Heart left ventricle (tissue), 16 donors: ENCODE data around the gene ZNF157. TPM values are rescaled to one million over a fixed set of nuclear protein-coding genes. Genes with fewer than 3 reads are reported as not detected.

Experiments used
- ATAC-seq, 4 donors: fragments of 200-7000 bp; cut with Tn5 transposase; one replicate each; pipeline ENCODE4 v1.9.1; 2020 to 2022; ENCODE audit warnings: moderate library complexity in 4 of 4, mild to moderate bottlenecking in 3 of 4, moderate number of reproducible peaks in 1 of 4
- DNase-seq, 5 donors: peaks; one replicate each; pipeline ENCODE4 v3.0.0-alpha.2; 2020
- H3K27ac ChIP-seq, 12 donors: fragments of 200-600 bp; sonication (generic) in 4 of 12; one replicate each; pipeline versions ENCODE4 v1.5.0 to v1.8.0; 2016 to 2022; ENCODE audit warnings: mild to moderate bottlenecking in 2 of 12
- H3K27me3 ChIP-seq, 9 donors: fragments of 200-600 bp; sonication (generic) in 2 of 9; one replicate each; pipeline versions ENCODE4 v1.5.1 to v1.8.0; 2016 to 2022; ENCODE audit warnings: mild to moderate bottlenecking in 3 of 9
- H3K36me3 ChIP-seq, 9 donors: fragments of 200-600 bp; sonication (generic) in 2 of 9; one replicate each; pipeline versions ENCODE4 v1.5.0 to v1.8.0; 2018 to 2022; ENCODE audit warnings: mild to moderate bottlenecking in 2 of 9
- H3K4me1 ChIP-seq, 12 donors: fragments of 200-600 bp; sonication (generic) in 4 of 12; one replicate each; pipeline versions ENCODE4 v1.5.0 to v1.8.0; 2016 to 2022; ENCODE audit warnings: mild to moderate bottlenecking in 3 of 12
- H3K4me3 ChIP-seq, 12 donors: fragments of 200-600 bp; sonication (generic) in 4 of 12; one replicate each; pipeline versions ENCODE4 v1.5.0 to v1.8.0; 2017 to 2022; ENCODE audit warnings: mild to moderate bottlenecking in 9 of 12, moderate library complexity in 4 of 12
- H3K9me3 ChIP-seq, 12 donors: fragments of 200-600 bp; sonication (generic) in 4 of 12; one replicate each; pipeline versions ENCODE4 v1.5.0 to v1.8.0; 2016 to 2022; ENCODE audit warnings: mild to moderate bottlenecking in 1 of 12
- CTCF ChIP-seq, 12 donors: fragments of 200-600 bp; sonication (generic) in 4 of 12; IDR thresholded peaks; one replicate each; pipeline versions ENCODE4 v1.5.0 to v1.8.0; 2018 to 2022; ENCODE audit warnings: antibody characterized with exemption in 12 of 12, mild to moderate bottlenecking in 5 of 12
- POLR2A ChIP-seq, 2 donors: fragments of 450-650 bp; IDR thresholded peaks; one replicate each; pipeline ENCODE4 v1.6.1; 2017; ENCODE audit warnings: antibody characterized with exemption in 2 of 2, mild to moderate bottlenecking in 2 of 2, moderate library complexity in 2 of 2
- WGBS, 4 donors: extraction: QIAGEN DNeasy Blood & Tissue Kit in 2 of 4; methylation state at CpG; one replicate each; pipeline versions ENCODE4 v1.1.5 to v1.1.7; 2013 to 2018; 5-methylcytosine and 5-hydroxymethylcytosine counted together
- intact Hi-C, 10 donors: fragments of 100-400 bp; cut with DNase I; formaldehyde crosslinking; loops; one replicate each; pipeline versions ENCODE4 v1.11.1 to v1.14.2; 2022
- polyA plus RNA-seq, 2 donors: library from polyadenylated mRNA; stranded (reverse); fragments of 200-250 nt; gene quantifications; one replicate each; pipeline ENCODE4 v1.2.3, GENCODE V29; 2013
- total RNA-seq, 9 donors: library from RNA; depleted of rRNA in 2 of 9; stranded (reverse); fragments of >200 nt in 2 of 9; fragmentation: NEBNext Ultra II Directional in 3 of 9; extraction: Animal tissue kit (Norgen Biotek cat#: 25700) in 3 of 9; gene quantifications; one replicate each; pipeline versions ENCODE4 v1.1.0 to v1.2.4, GENCODE V29; 2016 to 2023
- donor health status: ischemic (EF 13 %, LVEDD 7.1; RV severe dilation, severe dysfunction).
- donor health status: healthy with polysubstance abuse.
- donor health status: DM: no; HTN: yes; CAD: no.
- donor health status: DM: no; HTN: no; CAD: no.
- donor health status: ischemic (EF 25% LVEDD 6.9; RV normal size, moderate dysfunction).
- donor health status: ischemic (EF 25% LVEDD 5.7; RV mildly dilated, moderate dysfunction).
- donor health status: healthy.
- donor health status: DM: yes; HTN: yes; CAD: no.
- donor health status: ischemic (EF 35%, LVEDD 5.7; RV mildly dilated, moderate dysfunction).
- donor health status: nonischemic (EF 11% LVEDD 7.7; RV severe dilation, severe dysfunction).
- donor health status: DM: yes; HTN: yes; CAD: no.
- donor health status: PGD.
- donor health status: ischemic (EF 29% LVEDD 5.4; RV normal size, mild dysfunction).
- donor health status: nonischemic (EF 23%, LVEDD 6.1; RV moderate dilation, normal function).

The ZNF157 gene
- total and polyA plus RNA-seq, 11 donors: 0.06 to 0.25 (median 0.16) TPM; not detected in 8

GRCh38 chrX:47446431-47446830 lies 76.1 kb downstream of the ZNF157 start:
- H3K4me3 ChIP-seq: no peak overlapping the region
- intact Hi-C loops: no loop called here
- WGBS, 4 donors: 84 to 96% (median 91%) methylated on average over 2 of the region's 2 CpGs

GRCh38 chrX:47446971-47447370 lies 76.6 kb downstream of the ZNF157 start:
- no peak for ATAC-seq
- Histone ChIP-seq H3K27ac (no peak overlapping the region), H3K4me3 (no peak overlapping the region), H3K9me3 (peaks cover 0 to 67% (median 9%) of the 10 kb centered on the region in 12 donors), H3K36me3 (peaks cover 0 to 52% (median 21%) of the 10 kb centered on the region in 9 donors), H3K27me3 (no peaks in the 10 kb centered on the region), H3K4me1 (no peaks in the 10 kb centered on the region)
- no peak for DNase-seq
- WGBS, 4 donors: 72 to 100% (median 90%) methylated on average over 2 of the region's 2 CpGs
- TF ChIP-seq POLR2A (IDR thresholded peaks at IDR 0.05) (no peak), CTCF (IDR thresholded peaks at IDR 0.05) (no peak)
- intact Hi-C loops: no loop called here

More at GRCh38 chrX:47446431-47446830, 76.1 kb downstream of the ZNF157 start:
- Histone ChIP-seq H3K9me3 (peaks cover 0 to 67% (median 9%) of the 10 kb centered on the region in 12 donors), H3K4me1 (no peaks in the 10 kb centered on the region), H3K27me3 (no peaks in the 10 kb centered on the region), H3K27ac (no peak overlapping the region), H3K36me3 (peaks cover 0 to 48% (median 21%) of the 10 kb centered on the region in 9 donors)
- no peak for DNase-seq
- no peak for ATAC-seq
- TF ChIP-seq POLR2A (IDR thresholded peaks at IDR 0.05) (no peak), CTCF (IDR thresholded peaks at IDR 0.05) (no peak)

GRCh38 chrX:47447607-47448006 lies 77.2 kb downstream of the ZNF157 start:
- no peak for DNase-seq
- no peak for ATAC-seq
- Histone ChIP-seq H3K4me3 (no peak overlapping the region), H3K4me1 (no peaks in the 10 kb centered on the region), H3K27me3 (no peaks in the 10 kb centered on the region), H3K9me3 (peaks cover 0 to 63% (median 9%) of the 10 kb centered on the region in 12 donors), H3K27ac (no peak overlapping the region), H3K36me3 (peaks cover 0 to 59% (median 25%) of the 10 kb centered on the region in 9 donors)
- TF ChIP-seq POLR2A (IDR thresholded peaks at IDR 0.05) (no peak), CTCF (IDR thresholded peaks at IDR 0.05) (no peak)
- 88 to 99% (median 95%) methylated on average over 11 of the region's 11 CpGs for WGBS, 4 donors
- intact Hi-C loops: no loop called here

- peaks cover 0 to 56% (median 9%) of the 10 kb centered on the region in 12 donors for H3K9me3 ChIP-seq
- H3K27ac ChIP-seq: no peak overlapping the region
- intact Hi-C loops: no loop called here
- 87 to 98% (median 94%) methylated on average over 6 of the region's 6 CpGs for WGBS, 4 donors
- no peak for DNase-seq
- TF ChIP-seq CTCF (IDR thresholded peaks at IDR 0.05) (no peak), POLR2A (IDR thresholded peaks at IDR 0.05) (no peak)
- ATAC-seq: no peak
- H3K27me3 ChIP-seq: no peaks in the 10 kb centered on the region
- peaks cover 0 to 64% (median 32%) of the 10 kb centered on the region in 9 donors for H3K36me3 ChIP-seq
- no peak overlapping the region for H3K4me3 ChIP-seq
- H3K4me1 ChIP-seq: no peaks in the 10 kb centered on the region
Measured at GRCh38 chrX:47448165-47448806, 77.9 kb downstream of the ZNF157 start.
